Stimulated activated CD4-positive, alpha-beta T cell treated with anti-CD3 and anti-CD28 coated beads, Interleukin-4, amount 100 ng/mL, for 4 hours (primary cell): Measurements from ENCODE around the gene LDB3.
A peak's percentile ranks its signal among the peaks of the same experiment; 100 is the strongest.

Source experiments
- DNase-seq, 2 experiments: peaks; one replicate each; pipeline ENCODE4 v3.0.0-alpha.2; 2020

Gene LDB3

DNA sequence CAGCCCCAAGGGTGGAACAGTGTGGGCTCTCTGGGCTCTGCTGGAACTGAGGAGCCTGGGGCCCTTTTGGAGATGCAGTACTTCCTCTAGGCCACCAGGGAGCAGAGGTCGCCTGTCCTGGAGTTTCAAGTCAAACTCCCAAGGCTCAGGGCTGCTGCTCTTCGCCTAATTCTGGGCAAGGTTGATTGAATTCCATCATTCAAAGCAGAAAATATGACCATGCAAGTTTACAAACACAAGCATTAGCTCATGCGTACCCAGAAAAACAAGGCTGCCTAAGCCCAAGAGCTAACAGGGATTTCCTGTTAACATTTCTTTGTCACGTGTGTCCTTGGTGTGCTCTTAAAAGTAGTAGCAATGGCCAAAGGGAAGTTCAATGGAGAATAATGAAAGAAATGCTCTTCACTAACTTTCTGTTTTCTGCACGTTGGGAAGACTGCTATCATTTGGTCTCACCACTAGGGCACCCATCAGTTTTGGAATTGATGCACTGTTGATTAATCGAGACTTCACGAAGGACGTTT is 20.1 kb downstream of the LDB3 start:
- peak; percentile 30 to 41 for DNase-seq

DNA sequence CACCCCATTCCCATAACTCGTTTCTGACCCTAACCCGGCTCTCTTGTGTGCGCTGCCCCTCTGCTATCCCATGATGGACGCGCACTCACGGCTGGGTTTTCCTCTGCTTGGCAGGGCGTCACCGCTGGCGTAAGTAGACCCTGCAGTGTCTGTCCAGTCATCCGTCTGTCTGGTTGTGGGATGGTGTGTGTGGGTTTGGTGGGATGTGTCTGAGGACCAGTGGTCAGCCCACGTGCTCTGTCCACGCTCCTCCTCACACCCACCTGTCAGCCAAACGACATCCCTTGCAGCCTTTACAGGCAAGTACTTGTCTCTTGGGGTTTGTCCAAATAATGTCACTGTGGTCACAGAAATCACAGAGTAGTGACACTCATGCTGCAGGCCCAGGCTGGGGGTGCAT is 20.8 kb downstream of the LDB3 start:
- no peak for DNase-seq

DNA sequence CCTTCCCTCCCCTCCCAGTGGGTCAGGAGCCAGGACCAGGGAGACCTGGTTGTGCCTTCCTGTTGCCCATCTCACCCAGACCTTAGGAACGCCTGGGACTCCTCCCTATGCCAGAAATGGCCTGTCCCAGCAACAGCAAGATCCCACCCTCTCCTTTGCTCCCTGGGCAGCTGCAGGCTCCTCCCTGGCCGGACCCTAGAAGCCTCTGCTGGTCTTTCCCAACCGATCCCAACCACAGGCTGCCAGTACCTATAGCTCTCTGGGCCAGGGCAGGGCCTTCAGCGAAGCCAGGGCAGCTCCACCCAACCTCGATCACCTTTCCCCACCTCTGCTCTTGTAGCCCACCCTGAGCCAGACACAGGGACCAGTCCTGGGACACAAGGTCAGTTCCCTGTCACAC is 21.9 kb downstream of the LDB3 start:
- no peak for DNase-seq

DNA sequence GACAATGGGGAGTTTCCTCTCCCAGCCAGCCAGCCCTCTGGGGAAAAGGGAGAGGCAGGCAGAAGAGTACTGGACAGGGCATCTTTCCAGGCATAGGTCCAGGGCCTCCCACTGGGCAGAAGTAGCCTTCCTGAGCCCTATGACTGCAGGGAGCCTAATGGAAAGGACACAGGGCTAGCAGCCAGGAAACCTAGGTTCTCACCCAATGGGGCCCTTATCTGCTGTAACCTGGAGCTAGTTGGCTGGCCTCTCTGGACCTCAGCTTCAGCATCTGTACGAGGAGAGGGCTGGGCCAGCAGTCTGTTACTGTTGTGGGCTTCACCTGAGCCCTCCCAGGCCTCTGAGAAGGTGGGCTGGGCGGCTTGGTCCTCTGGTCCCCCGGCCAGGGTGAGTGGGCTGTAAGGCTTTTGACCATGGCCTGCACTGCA is 22.4 kb downstream of the LDB3 start:
- no peak for DNase-seq

DNA sequence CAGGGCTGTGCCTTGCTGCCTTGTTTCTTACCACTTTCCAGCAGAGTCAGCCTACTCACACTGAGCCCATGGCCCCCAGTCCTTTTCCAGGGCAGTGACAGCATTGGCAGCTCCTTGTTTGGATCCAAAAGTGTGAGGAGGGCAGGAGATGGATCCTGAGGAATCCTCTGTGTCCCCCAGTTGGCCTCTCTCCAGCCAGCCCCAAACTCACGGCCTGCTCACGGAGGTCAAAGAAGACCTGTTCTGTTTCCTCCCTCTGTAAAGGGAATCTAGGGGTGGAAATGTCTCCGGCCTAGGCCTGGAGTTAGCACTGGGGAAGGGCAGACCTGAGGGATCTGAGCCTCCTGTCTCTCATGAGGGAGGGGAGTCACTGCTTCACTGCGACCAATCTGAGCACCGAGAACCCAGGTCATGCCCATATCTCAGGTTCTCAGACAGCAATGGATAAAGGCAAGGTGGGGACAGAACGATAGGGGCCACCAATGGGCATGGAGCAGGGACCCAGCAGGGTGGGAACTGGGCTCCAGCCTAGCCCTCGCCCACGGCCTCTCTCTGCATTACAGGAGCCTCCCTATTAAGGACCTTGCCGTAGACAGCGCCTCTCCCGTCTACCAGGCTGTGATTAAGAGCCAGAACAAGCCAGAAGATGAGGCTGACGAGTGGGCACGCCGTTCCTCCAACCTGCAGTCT is 23.2 kb downstream of the LDB3 start:
- DNase-seq: no peak

DNA sequence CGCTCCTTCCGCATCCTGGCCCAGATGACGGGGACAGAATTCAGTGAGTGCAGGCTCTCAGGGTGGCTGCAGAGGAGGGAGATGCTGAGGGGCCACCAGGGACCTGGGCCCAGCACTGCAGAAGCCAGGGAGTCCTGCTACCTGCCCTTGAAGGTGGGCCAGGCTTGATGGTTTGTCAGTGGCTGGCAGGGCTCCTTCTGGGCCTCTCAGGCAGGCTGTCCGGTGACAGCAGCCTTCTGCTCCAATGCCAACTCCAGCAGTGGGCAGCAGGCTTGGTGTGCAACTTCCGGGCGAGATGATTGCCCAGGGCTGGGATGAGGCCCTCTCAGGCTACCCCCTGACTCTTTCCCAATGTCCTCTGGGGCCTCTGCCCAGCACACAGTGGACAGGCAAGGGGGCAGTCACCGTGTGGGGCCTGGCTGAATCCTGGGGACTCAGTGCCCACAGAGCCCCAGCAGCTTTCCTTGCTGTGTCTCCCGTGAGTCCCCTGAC is 23.8 kb downstream of the LDB3 start:
- no peak for DNase-seq

DNA sequence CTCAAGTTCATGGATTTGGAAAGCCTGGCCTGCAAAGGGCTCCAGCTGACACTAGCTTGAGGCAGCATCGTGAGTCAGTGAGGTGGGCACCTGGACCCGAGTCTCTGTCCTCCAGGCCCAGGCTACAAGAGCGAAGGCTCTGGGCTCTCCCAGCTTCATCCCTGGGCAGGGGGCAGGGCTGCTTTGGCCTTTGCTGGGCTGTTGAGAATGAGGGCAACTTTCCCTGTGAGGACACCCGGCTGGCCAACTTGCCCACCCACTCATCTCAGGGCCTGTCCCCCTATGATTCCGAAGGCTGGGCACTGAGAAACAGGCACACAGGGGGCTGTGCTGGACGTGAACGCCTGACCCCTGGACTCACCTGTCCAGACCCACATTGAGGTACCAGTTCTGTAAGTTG is 24.4 kb downstream of the LDB3 start:
- no peak for DNase-seq

DNA sequence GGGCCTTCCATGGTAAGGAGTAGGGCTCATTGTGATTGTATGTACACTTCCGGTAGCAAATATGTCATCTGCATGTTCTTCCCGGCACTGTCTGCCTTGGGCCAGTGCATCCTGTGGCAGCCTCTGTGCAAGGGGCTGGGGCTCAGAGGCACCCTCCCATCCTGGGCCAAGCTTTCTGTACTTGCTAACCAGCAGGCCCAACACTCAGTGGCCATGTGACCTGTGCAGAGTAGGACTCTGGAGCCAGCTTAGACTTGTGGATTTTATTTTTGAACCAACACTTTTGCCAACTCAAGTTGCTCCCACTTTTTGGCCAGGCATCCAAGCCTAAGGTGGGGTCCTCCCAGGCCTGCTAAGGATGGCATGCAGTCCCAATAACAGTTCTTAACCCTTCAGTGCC is 25.0 kb downstream of the LDB3 start:
- no peak for DNase-seq

DNA sequence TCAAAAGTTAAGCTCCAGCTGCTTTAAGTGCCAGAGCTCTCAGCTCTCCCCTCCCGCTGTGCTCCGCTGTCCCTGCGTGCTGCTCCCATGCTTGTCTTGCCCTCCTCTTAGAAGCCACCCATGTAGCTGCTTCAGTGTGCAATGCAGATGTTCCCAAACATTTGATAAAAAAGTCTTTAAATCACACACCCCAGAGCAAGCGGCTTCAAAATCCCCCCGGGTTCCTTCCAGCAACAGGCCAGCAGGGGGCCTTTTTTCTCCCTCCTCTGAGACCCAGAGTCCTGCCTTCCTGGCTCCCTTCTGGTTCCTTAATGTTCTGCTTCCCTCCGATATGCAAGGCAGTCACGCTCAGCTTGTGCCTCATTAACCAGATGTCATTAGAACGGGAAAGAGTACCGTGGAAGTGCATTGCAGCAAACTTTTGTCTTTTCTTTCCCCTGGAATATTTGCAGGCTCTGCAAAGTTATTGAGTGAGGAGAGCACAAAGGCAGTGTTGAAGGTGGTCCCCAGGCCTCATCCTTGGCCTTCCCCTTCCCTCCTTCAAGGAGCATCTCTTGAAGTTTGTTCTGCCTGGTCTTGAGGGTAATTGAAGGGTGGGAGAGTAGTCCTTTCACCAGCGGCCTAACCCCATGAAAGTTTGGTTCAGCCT is 25.5 kb downstream of the LDB3 start:
- peak in 1 of 2 experiments; percentile 17 for DNase-seq

DNA sequence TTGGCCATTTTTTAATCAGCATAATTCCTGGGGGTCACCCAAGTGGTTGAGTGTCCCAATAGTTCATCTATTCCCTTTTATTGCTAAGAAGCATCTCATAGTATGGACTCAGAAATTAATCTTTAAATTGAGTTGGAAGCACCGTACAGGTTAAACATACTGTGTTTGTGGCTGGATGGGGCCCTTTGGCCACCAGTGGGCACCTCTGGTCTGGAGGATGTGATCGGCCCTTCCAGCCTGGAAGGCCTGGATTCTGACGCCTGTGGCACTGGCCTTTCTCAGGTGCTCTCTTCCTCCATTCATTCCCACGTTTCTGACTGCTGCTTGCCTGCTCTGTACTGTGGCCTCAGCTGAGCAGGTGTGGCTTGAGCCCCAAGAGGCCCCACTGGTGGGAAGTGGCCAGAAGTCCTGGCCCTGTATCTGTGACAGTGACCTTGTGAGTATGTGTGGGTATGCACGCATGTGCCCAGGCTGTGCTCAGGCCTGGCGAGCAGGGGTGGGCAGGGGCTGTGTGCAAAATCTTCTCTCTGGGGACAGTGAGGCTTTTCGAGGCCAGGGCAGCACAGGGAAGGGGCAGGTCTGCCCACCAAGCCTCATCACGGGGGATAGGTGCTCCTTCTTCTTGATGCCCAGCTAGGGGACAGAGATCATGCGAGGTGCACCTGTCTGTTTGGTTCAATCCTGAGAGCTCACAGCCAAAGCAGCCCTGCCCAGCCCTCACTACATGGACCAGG is 30.1 kb downstream of the LDB3 start:
- DNase-seq: no peak

DNA sequence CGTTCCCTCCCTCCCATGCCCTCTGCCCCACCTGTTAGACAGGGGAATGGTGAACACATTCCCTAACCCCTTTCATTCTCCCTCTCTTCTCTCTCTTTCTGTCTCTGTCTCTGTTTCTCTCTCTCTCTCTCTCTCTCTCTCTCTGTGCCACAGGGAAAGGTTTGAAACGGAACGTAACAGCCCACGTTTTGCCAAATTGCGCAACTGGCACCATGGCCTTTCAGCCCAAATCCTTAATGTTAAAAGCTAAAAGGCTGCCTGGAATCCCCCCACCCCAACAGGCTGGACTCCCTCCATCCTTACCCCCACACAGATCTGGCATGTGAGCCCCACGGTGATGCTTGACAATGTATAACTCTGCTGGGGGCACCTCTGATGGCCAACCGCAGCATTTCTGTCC is 30.8 kb downstream of the LDB3 start:
- no peak for DNase-seq

DNA sequence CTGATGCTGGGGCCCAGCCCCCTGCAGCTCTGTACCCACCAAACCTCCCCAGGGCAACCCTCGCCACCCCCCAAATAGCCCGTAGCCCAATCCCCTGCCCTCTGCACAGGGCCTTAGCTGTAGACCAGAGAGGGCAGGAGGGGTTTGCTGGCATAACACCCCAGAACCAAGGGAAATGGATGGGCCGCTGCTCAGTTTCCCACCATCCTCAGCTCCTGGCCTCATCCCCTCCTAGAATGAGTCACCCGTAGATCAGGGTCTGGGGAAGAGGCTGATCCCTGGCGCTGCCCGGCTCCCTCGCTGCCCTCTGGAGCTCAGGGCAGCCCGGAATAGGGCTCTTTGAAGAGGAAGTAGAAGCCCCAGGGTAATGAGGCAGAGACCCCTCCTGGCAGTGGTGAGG is 31.2 kb downstream of the LDB3 start:
- no peak for DNase-seq

DNA sequence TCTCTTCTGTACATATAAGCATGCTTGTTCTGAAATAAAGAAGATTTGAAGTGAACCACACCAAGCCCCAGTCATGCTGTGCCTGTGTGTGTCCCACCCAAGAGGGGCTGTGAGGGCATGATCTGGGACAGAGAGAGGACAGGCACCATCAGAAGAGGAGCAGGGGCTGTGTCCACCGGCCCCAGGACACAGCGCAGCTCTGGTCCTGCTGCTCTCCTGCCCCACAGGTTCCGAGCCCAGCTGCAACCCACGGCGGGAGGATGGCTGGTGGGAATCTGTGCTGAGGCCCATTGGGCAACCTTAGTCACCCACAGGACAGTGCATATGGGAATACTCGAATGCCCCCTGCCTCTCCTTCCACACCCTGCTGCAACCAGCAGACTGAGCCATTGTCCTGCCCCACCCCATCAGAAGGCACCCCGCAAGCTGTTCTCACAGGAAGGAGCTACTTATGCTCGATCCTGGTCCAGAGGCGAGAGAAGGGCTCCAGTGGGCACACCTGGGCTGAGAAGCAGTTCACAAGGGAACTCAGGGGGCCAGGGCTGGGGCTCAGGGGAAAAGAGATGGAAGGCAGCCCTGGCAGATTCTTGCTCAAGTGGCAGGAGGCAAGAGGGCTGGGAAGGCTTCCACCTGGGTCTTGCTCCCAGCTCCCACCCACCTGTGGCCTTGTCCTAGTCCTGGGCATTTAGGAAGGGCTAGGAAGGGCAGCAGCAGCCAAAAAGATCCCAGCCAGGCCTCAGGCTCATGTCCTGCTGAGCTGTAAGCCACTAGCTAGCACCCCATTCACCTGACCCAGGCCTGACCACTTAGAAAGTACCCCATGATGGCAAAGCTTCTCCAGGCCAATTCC is 31.9 kb downstream of the LDB3 start:
- no peak for DNase-seq

DNA sequence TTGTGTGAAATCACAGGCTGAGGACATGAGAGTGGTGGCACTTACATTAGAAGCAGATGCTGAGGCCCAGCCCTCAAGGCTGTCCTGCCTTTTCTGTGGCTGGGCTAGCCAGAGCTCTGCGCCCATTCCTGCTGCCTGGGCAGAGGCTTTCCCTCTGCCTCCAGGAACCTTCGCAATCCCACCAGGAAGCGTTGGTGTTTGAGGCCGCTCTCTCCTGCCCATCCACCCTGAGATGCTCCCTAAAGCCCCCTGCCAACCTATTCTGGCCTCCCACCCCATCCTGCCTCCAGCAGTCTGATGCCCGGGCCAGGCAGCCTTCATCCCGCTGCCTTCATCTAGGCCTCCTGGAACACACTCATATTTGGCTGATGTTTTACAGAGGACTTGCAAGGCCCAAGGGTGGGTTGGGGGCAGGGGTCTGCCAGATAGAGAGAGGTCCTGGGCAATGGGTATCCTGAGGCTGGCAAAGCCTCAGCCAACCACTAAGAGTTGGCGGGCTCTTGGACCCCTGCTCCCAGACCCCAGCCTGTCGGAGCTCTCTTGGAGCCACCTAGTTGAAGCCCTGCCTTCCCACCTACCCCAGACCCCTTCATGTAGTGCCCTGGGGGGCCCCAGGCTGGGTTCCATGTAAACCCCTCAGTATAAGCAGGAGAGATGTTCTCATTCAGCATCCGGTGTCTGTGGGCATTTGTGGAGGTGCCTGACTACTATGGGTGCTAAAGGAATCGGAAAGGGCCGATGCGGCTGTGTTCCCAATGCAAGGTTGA is 32.7 kb downstream of the LDB3 start:
- DNase-seq: no peak

DNA sequence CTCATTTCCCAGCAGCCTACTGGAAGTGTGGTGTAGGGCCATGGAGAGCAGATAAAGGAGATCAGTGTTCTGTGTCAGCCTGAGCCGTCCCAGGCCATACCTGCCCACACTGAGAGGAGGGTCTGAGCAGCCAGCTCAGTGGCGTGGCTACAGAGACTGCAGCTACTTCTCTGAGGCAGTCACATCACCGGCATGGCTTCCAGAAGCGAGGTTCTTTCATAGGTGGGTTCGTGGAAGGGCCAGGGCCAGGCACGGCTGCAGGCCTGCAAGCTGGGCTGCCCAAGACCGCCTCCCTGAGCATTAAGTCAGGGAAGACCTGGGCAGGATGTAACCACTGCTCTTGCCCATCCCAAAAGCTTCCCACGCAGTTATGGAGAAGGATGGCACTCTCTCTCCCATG is 34.9 kb downstream of the LDB3 start:
- no peak for DNase-seq

DNA sequence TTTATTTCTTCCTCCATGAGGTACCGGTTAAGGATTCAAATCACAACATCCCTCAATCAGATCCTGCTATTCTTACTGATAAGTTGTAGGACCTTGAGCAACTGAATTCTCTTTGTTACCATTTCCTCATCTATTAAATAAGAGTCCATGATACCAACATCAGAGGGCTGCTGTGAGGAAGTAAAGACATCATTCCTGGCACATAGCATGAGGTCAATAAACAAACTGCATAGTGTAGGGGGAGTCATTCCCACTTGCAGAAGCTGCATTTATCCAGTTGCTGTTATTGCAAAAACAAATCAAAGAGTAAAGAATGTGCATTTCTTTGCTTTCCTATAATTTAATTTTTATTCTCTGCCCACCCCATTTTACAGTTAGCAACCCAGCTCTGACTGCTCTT is 36.8 kb downstream of the LDB3 start:
- no peak for DNase-seq

DNA sequence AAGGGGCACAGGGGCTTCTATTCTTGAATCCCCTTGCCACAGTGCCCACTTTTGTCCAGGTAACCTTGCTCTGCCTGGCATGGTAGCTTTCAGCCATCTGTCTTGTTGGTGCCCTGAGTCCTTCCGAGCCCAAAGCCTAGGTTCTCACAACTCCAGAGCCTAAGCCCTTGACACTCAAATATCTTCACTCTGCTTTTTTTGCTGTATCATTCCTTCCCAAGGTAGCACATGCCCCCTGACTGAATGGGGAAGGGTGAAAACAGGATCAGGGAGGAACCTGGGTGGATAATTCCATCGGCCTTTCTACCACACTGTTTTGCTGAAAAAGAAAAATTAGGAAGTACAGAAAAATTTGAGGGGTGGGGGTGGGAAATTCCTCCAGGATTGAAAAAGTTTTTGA is 37.6 kb downstream of the LDB3 start:
- no peak for DNase-seq

DNA sequence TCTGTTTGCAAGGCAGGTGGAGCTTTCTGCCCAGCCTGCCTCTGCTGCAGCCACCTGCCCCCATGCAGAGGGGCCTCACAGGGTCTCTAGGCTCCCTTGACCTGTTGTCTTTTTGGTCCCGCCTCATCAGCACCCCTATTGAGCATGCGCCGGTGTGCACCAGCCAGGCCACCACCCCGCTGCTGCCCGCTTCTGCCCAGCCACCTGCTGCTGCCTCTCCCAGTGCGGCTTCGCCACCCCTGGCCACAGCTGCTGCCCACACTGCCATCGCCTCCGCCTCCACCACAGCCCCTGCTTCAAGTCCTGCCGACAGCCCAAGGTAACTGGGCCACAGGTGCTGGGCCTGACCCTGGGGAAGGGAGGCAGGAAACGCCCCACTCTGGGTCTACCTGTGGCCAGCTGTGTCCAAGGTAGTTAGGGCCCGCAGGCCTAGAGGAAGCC is 38.1 kb downstream of the LDB3 start:
- no peak for DNase-seq

DNA sequence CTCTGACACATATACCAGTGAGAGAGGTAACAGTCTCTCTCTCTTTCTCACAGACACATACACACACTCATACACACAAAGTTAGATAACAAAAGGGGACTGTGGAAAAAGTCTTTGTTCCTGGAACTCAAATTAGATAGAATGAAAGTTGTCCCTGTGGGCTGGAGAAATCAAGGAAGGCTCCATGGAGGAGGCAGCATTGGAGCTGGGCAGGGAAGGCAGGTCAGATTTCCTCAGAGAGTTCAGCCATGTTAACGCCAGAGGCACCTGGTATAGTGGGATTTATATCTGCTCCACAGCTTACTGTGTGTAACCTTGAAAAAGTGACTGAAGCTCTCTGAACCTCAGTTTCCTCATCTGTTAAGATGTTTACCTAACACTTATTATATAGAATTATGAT is 38.7 kb downstream of the LDB3 start:
- DNase-seq: no peak

DNA sequence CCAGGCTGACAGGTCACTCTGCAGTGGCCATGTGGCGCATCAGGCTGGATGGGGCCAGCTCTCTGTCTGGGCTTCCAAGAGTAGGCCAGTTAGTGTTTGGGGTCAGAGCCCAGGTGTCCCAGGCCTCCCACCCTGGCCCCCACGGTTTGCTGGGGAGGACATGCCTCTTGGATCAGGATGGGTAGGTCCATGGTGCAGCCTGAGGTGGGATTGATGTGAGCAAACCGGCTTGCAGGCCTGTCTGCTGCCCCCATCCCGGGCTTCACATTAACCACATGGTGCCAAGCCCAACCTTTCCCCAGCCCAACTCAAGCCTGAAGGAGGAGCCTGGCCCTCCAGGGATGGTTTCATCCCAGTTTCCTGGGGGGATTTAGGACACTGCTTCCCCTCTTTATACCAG is 39.2 kb downstream of the LDB3 start:
- no peak for DNase-seq

DNA sequence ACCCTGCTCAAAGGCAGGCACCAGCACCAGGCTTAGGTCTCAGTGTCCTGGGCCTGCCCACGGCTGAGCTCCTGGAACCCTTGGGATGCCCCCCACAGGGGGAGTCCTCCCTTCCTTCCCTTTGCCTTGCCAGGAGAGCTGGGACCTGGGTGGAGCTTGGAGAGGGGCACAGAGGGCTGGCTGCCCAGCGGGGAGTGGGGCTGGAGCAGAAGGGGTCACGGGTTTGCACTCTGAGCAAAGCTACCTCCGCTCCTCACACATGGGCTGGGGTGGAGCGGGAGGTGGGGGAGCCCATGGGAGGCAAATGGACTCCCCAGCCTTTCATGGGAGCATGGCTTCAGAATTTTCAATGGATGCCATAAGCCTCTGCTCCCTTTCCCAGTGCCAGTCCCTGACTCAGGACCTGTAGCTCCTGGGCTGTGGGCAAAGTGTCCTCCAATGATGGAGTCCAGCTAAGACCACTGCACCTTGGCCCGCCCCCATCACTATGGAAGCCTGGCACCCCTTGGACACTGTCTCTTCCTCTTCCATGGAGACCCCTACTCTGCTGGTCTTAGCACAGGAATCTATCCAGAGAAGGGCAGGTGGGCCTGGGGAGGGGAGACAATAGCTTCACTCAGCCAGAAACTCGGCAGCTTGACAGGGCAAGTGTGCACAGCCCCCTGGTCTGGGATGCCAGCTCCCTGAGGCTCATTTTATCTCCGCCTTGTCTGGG is 39.9 kb downstream of the LDB3 start:
- DNase-seq: no peak
